Panc1 (cell line): ENCODE results near the gene NEGR1. TPM values are rescaled to one million over a fixed set of nuclear protein-coding genes. Genes with fewer than 3 reads are reported as not detected.
"Not testable (repeated sequence)": the region's sequence is repeated elsewhere in the genome, so short reads cannot be mapped to it uniquely, and the experiment has no call there.

Source experiments
- ATAC-seq: fragments of 200-7000 bp; cut with Tn5 transposase; 2 replicates; pipeline ENCODE4 v1.9.1; 2020; ENCODE audit warnings: mild to moderate bottlenecking, moderate library complexity
- BruUV-seq: library from RNA; stranded (reverse); fragments of 400-500 nt; replicated peaks from 2 replicates; lab custom pipeline; 2021; lab: Mats Ljungman, UMichigan
- CTCF ChIA-PET: fragments of 300-600 bp; sonication (Branson Sonifier 250); formaldehyde crosslinking; loops from one replicate; lab custom pipeline; 2022; ENCODE audit warnings: antibody characterized with exemption; lab: Charles Lee
- POLR2A ChIA-PET: fragments of 300-600 bp; sonication (Branson Sonifier 250); formaldehyde crosslinking; loops from one replicate; lab custom pipeline; 2022; ENCODE audit warnings: antibody characterized with exemption; lab: Charles Lee
- DNase-seq: peaks from one replicate; pipeline ENCODE4 v3.0.0-alpha.2; 2010; ENCODE audit warnings: low read depth, low spot score
- H3K27ac ChIP-seq: 2 replicates; pipeline ENCODE4 v1.5.1; 2011; ENCODE audit warnings: mild to moderate bottlenecking, low read length, inconsistent platforms
- H3K27me3 ChIP-seq: fragments of 200-500 bp; sonication (Bioruptor generic); 2 replicates; pipeline ENCODE4 v1.6.0; 2014; ENCODE audit warnings: low read length, inconsistent platforms; ENCODE audit not compliant: control insufficient read depth, insufficient read depth
- H3K36me3 ChIP-seq: fragments of 200-500 bp; sonication (Bioruptor generic); 2 replicates; pipeline ENCODE4 v1.5.1; 2014; ENCODE audit warnings: inconsistent platforms, mild to moderate bottlenecking, low read length, moderate library complexity; ENCODE audit not compliant: control insufficient read depth, insufficient read depth
- H3K4me1 ChIP-seq: 2 replicates; pipeline ENCODE4 v1.5.1; 2011; ENCODE audit warnings: inconsistent platforms, mild to moderate bottlenecking, low read length, moderate library complexity; ENCODE audit not compliant: control insufficient read depth, insufficient read depth
- H3K4me3 ChIP-seq, 2 experiments: 2 replicates each; pipeline ENCODE4 v1.5.1; 2011 to 2012; ENCODE audit warnings: low read depth in 2 of 2, low read length in 2 of 2, mild to moderate bottlenecking in 2 of 2, inconsistent platforms in 1 of 2, moderate library complexity in 1 of 2
- H3K9me3 ChIP-seq: fragments of 200-500 bp; sonication (Bioruptor generic); 2 replicates; pipeline ENCODE4 v1.5.1; 2014; ENCODE audit warnings: low read depth, mild to moderate bottlenecking, inconsistent platforms, low read length, moderate library complexity; ENCODE audit not compliant: control insufficient read depth, insufficient read depth
- POLR2AphosphoS5 ChIP-seq: IDR thresholded peaks from 2 replicates; pipeline ENCODE4 v1.6.1; 2012; ENCODE audit warnings: mild to moderate bottlenecking, low read depth, low read length, moderate library complexity
- SIN3A ChIP-seq: IDR thresholded peaks from 2 replicates; pipeline ENCODE4 v1.6.1; 2012; ENCODE audit warnings: low read depth, mild to moderate bottlenecking, low read length, moderate library complexity, borderline replicate concordance; ENCODE audit not compliant: insufficient read depth
- TCF7L2 ChIP-seq: IDR thresholded peaks from 2 replicates; pipeline ENCODE4 v1.6.1; 2011; ENCODE audit warnings: mild to moderate bottlenecking, low read depth, low read length, inconsistent platforms
- in situ Hi-C: cut with HindIII; loops from 2 replicates; pipeline ENCODE4 v1.10.0; 2016; ENCODE audit warnings: low sequenced_read_pairs, low pct_unique_long_range_greater_than_20kb
- intact Hi-C: fragments of 100-400 bp; cut with micrococcal nuclease; formaldehyde crosslinking; loops from one replicate; pipeline ENCODE4 v1.10.0; 2022; ENCODE audit not compliant: unreplicated experiment
- total RNA-seq: library from RNA; stranded (reverse); gene quantifications from one replicate; pipeline ENCODE4 v1.2.1, GENCODE V29; 2021; ENCODE audit not compliant: unreplicated experiment
- TF ChIP-seq, protein P1 (sequence below), 2 experiments: IDR thresholded peaks; 2 replicates each; pipeline ENCODE4 v1.6.1; 2011 to 2012; ENCODE audit warnings: low read depth in 2 of 2, control low read depth in 1 of 2, low read length in 1 of 2, mild to moderate bottlenecking in 1 of 2, moderate library complexity in 1 of 2; ENCODE audit not compliant: insufficient read depth in 1 of 2
- TF ChIP-seq, protein P2 (sequence below): fragments of 450-650 bp; IDR thresholded peaks from 2 replicates; pipeline ENCODE4 v1.5.1; 2017; ENCODE audit warnings: mild to moderate bottlenecking

Gene NEGR1
- total RNA-seq, 1 experiment from 2014 or later: 2.7 TPM

DNA sequence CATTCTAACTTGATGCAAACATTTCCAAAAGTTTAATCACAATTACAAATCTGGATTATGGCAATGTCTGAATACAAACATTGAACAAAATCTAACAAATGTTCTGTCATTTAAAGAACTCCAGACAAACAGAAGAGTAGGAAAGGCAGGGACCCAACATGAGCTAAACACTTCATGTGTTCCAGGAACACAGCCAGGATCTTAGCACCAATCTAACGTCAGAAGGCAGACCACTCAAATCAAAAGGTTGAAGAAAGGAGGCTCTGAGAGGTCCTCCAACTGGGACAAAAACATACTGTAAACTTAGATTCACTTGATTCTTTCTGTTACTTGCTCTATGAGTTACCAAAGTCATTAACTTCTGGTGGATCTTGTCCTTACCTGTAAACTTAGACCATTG, 374.0 kb downstream of the NEGR1 start:
- no peak for ATAC-seq
- no TSS peak for BruUV-seq
- CTCF ChIA-PET: no interaction called here
- H3K27me3 ChIP-seq: no peaks in the 10 kb centered on the region
- no peak overlapping the region for H3K4me3 ChIP-seq
- POLR2A ChIA-PET: no interaction called here
- 0 out of 2 replicates have a peak, but pooled peaks cover 3% of the 10 kb centered on the region for H3K9me3 ChIP-seq
- H3K36me3 ChIP-seq: no peaks in the 10 kb centered on the region
- no peak overlapping the region for H3K27ac ChIP-seq
- no peaks in the 10 kb centered on the region for H3K4me1 ChIP-seq
- in situ Hi-C loops: no loop called here
- no peak for DNase-seq
- intact Hi-C loops: no loop called here
- TF ChIP-seq, protein P1, sequence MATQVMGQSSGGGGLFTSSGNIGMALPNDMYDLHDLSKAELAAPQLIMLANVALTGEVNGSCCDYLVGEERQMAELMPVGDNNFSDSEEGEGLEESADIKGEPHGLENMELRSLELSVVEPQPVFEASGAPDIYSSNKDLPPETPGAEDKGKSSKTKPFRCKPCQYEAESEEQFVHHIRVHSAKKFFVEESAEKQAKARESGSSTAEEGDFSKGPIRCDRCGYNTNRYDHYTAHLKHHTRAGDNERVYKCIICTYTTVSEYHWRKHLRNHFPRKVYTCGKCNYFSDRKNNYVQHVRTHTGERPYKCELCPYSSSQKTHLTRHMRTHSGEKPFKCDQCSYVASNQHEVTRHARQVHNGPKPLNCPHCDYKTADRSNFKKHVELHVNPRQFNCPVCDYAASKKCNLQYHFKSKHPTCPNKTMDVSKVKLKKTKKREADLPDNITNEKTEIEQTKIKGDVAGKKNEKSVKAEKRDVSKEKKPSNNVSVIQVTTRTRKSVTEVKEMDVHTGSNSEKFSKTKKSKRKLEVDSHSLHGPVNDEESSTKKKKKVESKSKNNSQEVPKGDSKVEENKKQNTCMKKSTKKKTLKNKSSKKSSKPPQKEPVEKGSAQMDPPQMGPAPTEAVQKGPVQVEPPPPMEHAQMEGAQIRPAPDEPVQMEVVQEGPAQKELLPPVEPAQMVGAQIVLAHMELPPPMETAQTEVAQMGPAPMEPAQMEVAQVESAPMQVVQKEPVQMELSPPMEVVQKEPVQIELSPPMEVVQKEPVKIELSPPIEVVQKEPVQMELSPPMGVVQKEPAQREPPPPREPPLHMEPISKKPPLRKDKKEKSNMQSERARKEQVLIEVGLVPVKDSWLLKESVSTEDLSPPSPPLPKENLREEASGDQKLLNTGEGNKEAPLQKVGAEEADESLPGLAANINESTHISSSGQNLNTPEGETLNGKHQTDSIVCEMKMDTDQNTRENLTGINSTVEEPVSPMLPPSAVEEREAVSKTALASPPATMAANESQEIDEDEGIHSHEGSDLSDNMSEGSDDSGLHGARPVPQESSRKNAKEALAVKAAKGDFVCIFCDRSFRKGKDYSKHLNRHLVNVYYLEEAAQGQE (IDR thresholded peaks at IDR 0.05; ENCODE audit: insufficient read depth in 1 of 2, low read depth in 2 of 2, low read length in 1 of 2): no peak
- TF ChIP-seq, protein P2, sequence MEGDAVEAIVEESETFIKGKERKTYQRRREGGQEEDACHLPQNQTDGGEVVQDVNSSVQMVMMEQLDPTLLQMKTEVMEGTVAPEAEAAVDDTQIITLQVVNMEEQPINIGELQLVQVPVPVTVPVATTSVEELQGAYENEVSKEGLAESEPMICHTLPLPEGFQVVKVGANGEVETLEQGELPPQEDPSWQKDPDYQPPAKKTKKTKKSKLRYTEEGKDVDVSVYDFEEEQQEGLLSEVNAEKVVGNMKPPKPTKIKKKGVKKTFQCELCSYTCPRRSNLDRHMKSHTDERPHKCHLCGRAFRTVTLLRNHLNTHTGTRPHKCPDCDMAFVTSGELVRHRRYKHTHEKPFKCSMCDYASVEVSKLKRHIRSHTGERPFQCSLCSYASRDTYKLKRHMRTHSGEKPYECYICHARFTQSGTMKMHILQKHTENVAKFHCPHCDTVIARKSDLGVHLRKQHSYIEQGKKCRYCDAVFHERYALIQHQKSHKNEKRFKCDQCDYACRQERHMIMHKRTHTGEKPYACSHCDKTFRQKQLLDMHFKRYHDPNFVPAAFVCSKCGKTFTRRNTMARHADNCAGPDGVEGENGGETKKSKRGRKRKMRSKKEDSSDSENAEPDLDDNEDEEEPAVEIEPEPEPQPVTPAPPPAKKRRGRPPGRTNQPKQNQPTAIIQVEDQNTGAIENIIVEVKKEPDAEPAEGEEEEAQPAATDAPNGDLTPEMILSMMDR: no peak
- TF ChIP-seq POLR2AphosphoS5 (no peak), TCF7L2 (no peak), SIN3A (no peak)

DNA sequence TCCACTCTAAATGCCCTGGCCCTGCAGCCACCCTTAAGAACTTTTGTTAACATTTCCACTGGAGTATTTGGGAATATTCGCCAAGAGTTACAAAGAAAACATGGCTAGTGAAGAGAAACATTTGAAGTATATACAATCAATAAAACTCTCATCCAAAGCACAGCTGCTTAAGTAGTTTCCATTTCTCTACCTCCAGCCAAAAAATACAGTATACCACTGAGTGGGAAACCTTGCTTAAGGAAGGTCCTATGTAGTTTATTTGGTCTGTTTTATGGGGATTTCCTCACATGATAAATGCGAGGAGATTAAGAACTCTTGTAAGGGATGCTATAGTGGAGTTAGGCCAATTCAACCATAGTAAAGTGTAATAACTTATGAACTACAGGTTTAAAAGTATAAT, 382.5 kb downstream of the NEGR1 start:
- H3K4me1 ChIP-seq: no peaks in the 10 kb centered on the region
- in situ Hi-C loops (no loop called here), intact Hi-C loops (no loop called here)
- no peak overlapping the region for H3K4me3 ChIP-seq
- CTCF ChIA-PET: no interaction called here
- no TSS peak for BruUV-seq
- TF ChIP-seq POLR2AphosphoS5 (no peak), TCF7L2 (no peak)
- H3K9me3 ChIP-seq: 0 out of 2 replicates have a peak, but pooled peaks cover 3% of the 10 kb centered on the region
- DNase-seq: no peak
- no peak overlapping the region for H3K27ac ChIP-seq
- no peaks in the 10 kb centered on the region for H3K36me3 ChIP-seq
- POLR2A ChIA-PET: no interaction called here
- no peaks in the 10 kb centered on the region for H3K27me3 ChIP-seq
- no peak for ATAC-seq

DNA sequence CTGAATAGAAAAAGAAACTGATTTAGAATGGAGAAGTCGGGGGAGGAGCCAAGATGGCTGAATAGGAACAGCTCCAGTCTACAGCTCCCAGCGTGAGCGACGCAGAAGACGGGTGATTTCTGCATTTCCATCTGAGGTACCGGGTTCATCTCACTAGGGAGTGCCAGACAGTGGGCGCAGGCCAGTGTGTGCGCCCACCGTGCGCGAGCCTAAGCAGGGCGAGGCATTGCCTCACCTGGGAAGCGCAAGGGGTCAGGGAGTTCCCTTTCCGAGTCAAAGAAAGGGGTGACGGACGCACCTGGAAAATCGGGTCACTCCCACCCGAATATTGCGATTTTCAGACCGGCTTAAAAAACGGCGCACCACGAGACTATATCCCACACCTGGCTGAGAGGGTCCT, 394.2 kb downstream of the NEGR1 start:
- ATAC-seq, intact Hi-C loops, POLR2A ChIA-PET, H3K4me3 ChIP-seq, H3K36me3 ChIP-seq, H3K4me1 ChIP-seq, H3K27ac ChIP-seq, BruUV-seq, in situ Hi-C loops, H3K9me3 ChIP-seq, CTCF ChIA-PET, DNase-seq, H3K27me3 ChIP-seq: not testable (repeated sequence)
